Gastrocnemius medialis (tissue), 4 donors: ENCODE data around the gene CHI3L2.

Experiments
- CTCF ChIP-seq, 5 experiments: fragments of 450-650 bp in 3 of 5; fragments of 200-600 bp in 2 of 5; sonication (generic) in 2 of 5; IDR thresholded peaks in 4 of 5; conservative IDR thresholded peaks in 1 of 5; 1 replicate in 4 of 5; 2 replicates in 1 of 5; pipeline ENCODE4 v1.5.1; 2016 to 2019; ENCODE audit warnings: antibody characterized with exemption in 5 of 5, mild to moderate bottlenecking in 3 of 5, moderate library complexity in 3 of 5
- POLR2A ChIP-seq, 2 donors: fragments of 450-650 bp; IDR thresholded peaks; one replicate each; pipeline ENCODE4 v1.6.1; 2017; ENCODE audit warnings: antibody characterized with exemption in 2 of 2, mild to moderate bottlenecking in 2 of 2, moderate library complexity in 2 of 2

GRCh38 chr1:111256988-111257658 is 29.6 kb downstream of the CHI3L2 start:
- TF ChIP-seq POLR2A (IDR thresholded peaks at IDR 0.05) (no peak), CTCF (IDR thresholded peaks at IDR 0.05 in 4 of 5, conservative IDR thresholded peaks at IDR 0.05 in 1 of 5) (no peak)
